Thyroid gland (tissue), 4 donors: Measurements from ENCODE around the gene DCAF8.

ENCODE experiments used
- POLR2A ChIP-seq, 2 donors: fragments of 450-650 bp; IDR thresholded peaks; one replicate each; pipeline ENCODE4 v1.6.1; 2017; ENCODE audit warnings: antibody characterized with exemption in 2 of 2, mild to moderate bottlenecking in 2 of 2, moderate library complexity in 1 of 2
- TF ChIP-seq, protein P1 (sequence below), 6 experiments: fragments of 200-600 bp in 3 of 6; fragments of 450-650 bp in 3 of 6; sonication (generic) in 3 of 6; IDR thresholded peaks; one replicate each; pipeline ENCODE4 v1.5.1; 2016 to 2019; ENCODE audit warnings: antibody characterized with exemption in 6 of 6, mild to moderate bottlenecking in 2 of 6, inconsistent platforms in 1 of 6, moderate library complexity in 1 of 6

DNA sequence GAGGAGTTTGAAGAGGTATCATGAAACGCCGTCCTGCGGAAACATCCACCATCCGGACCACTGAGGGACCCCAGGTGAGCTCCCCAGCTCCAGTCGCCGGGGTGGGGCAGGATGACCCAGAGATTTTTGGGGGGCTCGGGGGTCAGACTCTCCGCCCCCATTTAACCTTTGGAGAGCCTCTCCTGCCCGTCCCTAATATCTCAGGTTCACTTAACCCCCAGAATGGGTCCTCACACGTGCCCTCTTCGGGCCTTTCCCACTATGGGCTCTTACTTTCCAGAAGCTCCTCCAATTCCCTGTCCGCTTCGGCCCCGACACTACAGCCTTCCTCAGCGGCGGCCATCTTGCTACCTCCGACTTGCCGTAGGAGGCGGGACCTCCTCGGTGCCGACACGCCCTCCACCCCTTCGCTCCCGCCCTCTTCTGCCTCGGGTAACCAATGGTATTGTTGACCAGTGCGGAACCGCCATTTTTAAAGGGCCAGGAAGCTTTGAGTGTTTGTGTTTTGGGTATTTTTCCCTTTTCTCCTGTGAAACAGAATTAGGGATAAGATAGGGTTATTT lies 22.5 kb upstream of the DCAF8 start, which contains the start of gene PEX19:
- TF ChIP-seq, protein P1, sequence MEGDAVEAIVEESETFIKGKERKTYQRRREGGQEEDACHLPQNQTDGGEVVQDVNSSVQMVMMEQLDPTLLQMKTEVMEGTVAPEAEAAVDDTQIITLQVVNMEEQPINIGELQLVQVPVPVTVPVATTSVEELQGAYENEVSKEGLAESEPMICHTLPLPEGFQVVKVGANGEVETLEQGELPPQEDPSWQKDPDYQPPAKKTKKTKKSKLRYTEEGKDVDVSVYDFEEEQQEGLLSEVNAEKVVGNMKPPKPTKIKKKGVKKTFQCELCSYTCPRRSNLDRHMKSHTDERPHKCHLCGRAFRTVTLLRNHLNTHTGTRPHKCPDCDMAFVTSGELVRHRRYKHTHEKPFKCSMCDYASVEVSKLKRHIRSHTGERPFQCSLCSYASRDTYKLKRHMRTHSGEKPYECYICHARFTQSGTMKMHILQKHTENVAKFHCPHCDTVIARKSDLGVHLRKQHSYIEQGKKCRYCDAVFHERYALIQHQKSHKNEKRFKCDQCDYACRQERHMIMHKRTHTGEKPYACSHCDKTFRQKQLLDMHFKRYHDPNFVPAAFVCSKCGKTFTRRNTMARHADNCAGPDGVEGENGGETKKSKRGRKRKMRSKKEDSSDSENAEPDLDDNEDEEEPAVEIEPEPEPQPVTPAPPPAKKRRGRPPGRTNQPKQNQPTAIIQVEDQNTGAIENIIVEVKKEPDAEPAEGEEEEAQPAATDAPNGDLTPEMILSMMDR (IDR thresholded peaks at IDR 0.05), result no peak
- peak in 1 of 2 donors; percentile 91 for TF ChIP-seq POLR2A (IDR thresholded peaks at IDR 0.05)
